H54 (cell line): ENCODE results near the gene CORIN.

Experiments used
- DNase-seq: peaks from one replicate; pipeline ENCODE4 v3.0.0; 2011; ENCODE audit warnings: low spot score, mixed read lengths; ENCODE audit not compliant: insufficient read length
- FAIRE-seq: peaks from 3 replicates; lab custom pipeline; 2011; peaks lifted over from hg19 to GRCh38; lab: Jason Lieb, UNC
- POLR2A ChIP-seq: IDR thresholded peaks from 2 replicates; pipeline ENCODE4 v1.6.1; 2011; ENCODE audit warnings: low read depth, mild to moderate bottlenecking, low read length

The CORIN gene

GRCh38 chr4:47842985-47843384 is 5.1 kb upstream of the CORIN start:
- DNase-seq (no peak), FAIRE-seq (no peak)
- no peak for TF ChIP-seq POLR2A

- TF ChIP-seq POLR2A, result no peak
- no peak for FAIRE-seq
- DNase-seq, result no peak
Measured at GRCh38 chr4:47840291-47840690, 2.4 kb upstream of the CORIN start.

- no peak for FAIRE-seq
- TF ChIP-seq POLR2A, result no peak
- DNase-seq, result no peak
Measured at GRCh38 chr4:47839259-47839658, 1.4 kb upstream of the CORIN start.

- DNase-seq, result no peak
- no peak for FAIRE-seq
Measured at GRCh38 chr4:47838445-47838844, 578 bp upstream of the CORIN start.

GRCh38 chr4:47837094-47837907 is 566 bp downstream of the CORIN start:
- TF ChIP-seq POLR2A, result no peak
- DNase-seq (peak; percentile 2), FAIRE-seq (no peak)

More at GRCh38 chr4:47838445-47838844, 578 bp upstream of the CORIN start:
- no peak for TF ChIP-seq POLR2A

GRCh38 chr4:47836641-47837093 is 1.2 kb downstream of the CORIN start:
- TF ChIP-seq POLR2A, result no peak
- FAIRE-seq, result peak; percentile 30
- peak; percentile 44 for DNase-seq

- FAIRE-seq (no peak), DNase-seq (no peak)
- TF ChIP-seq POLR2A, result no peak
Measured at GRCh38 chr4:47835494-47835893, 2.4 kb downstream of the CORIN start.

- FAIRE-seq (no peak), DNase-seq (no peak)
- no peak for TF ChIP-seq POLR2A
Measured at GRCh38 chr4:47831026-47831679, 6.7 kb downstream of the CORIN start.

GRCh38 chr4:47830265-47831025 is 7.4 kb downstream of the CORIN start:
- DNase-seq (no peak), FAIRE-seq (no peak)
- TF ChIP-seq POLR2A, result no peak

- TF ChIP-seq POLR2A, result no peak
- DNase-seq (no peak), FAIRE-seq (no peak)
Measured at GRCh38 chr4:47829438-47829837, 8.4 kb downstream of the CORIN start.

GRCh38 chr4:47827343-47828047 is 10.4 kb downstream of the CORIN start:
- no peak for DNase-seq
- no peak for TF ChIP-seq POLR2A
- FAIRE-seq, result no peak

GRCh38 chr4:47824840-47825239 is 13.0 kb downstream of the CORIN start:
- no peak for TF ChIP-seq POLR2A
- no peak for DNase-seq
- no peak for FAIRE-seq

GRCh38 chr4:47819178-47819577 is 18.7 kb downstream of the CORIN start:
- FAIRE-seq, result no peak
- TF ChIP-seq POLR2A, result no peak
- DNase-seq, result no peak
